Measurements from ENCODE around the gene GIGYF2. TPM values are rescaled to one million over a fixed set of nuclear protein-coding genes. Genes with fewer than 3 reads are reported as not detected.

Gene GIGYF2
- total and polyA plus RNA-seq, 2 of the 13 experiments (the other 11 are each of a cell fraction or from before 2014, with no cell fraction given) = 44.9 to 73.5 TPM

- TF ChIP-seq BCL3 (CRISPR knock-in tag; IDR thresholded peaks at IDR 0.05) = peak; percentile 85
- TF ChIP-seq TFE3 (CRISPR knock-in tag; IDR thresholded peaks at IDR 0.05) = no peak
- TF ChIP-seq ATF7-NPFF (CRISPR knock-in tag; IDR thresholded peaks at IDR 0.05; ENCODE audit: low read depth) = 0 out of 2 replicates have a peak, but pooled peaks have one; percentile 21
- TF ChIP-seq ZFAT (CRISPR knock-in tag; conservative IDR thresholded peaks at IDR 0.05) = 0 out of 2 replicates have a peak, but pooled peaks have one; percentile 8
- no peak for TF ChIP-seq SP1 (IDR thresholded peaks at IDR 0.05)
- TF ChIP-seq SP1 (CRISPR knock-in tag; IDR thresholded peaks at IDR 0.05) = no peak
- peak; percentile 72 for TF ChIP-seq BHLHE40 (IDR thresholded peaks at IDR 0.05; ENCODE audit: low read length)
- peak; percentile 8; the same call in 1 of the 2 replicates for TF ChIP-seq ATF3 (CRISPR knock-in tag; IDR thresholded peaks at IDR 0.05)
- no peak for TF ChIP-seq FOXP1 (IDR thresholded peaks at IDR 0.05)
- no peak for TF ChIP-seq FOXP1 (CRISPR knock-in tag; IDR thresholded peaks at IDR 0.05)
- TF ChIP-seq ZNF776 (CRISPR knock-in tag; IDR thresholded peaks at IDR 0.05) = peak; percentile 47
- 0 out of 2 replicates have a peak, but pooled peaks have one; percentile 34 for TF ChIP-seq KLF15 (CRISPR knock-in tag; IDR thresholded peaks at IDR 0.05; ENCODE audit: borderline replicate concordance)
- TF ChIP-seq ZSCAN25 (CRISPR knock-in tag; IDR thresholded peaks at IDR 0.05) = peak; percentile 30; the same call in 1 of the 2 replicates
- peak; percentile 20; the same call in 1 of the 2 replicates for TF ChIP-seq BRD4 (CRISPR knock-in tag; IDR thresholded peaks at IDR 0.05)
- no peak for TF ChIP-seq ZSCAN22 (CRISPR knock-in tag; IDR thresholded peaks at IDR 0.05)
- 0 out of 2 replicates have a peak, but pooled peaks have one; percentile 11 for TF ChIP-seq KDM3A (CRISPR knock-in tag; IDR thresholded peaks at IDR 0.05; ENCODE audit: low read depth)
- peak in 1 of 2 experiments; percentile 36; a peak in 1 of 4 replicates for TF ChIP-seq EP300 (IDR thresholded peaks at IDR 0.05; ENCODE audit: low read depth in 2 of 2, low read length in 2 of 2)
- no peak for TF ChIP-seq EP300 (CRISPR knock-in tag; IDR thresholded peaks at IDR 0.05; ENCODE audit: borderline replicate concordance)
- TF ChIP-seq ZNF572 (CRISPR knock-in tag; IDR thresholded peaks at IDR 0.05) = no peak
- TF ChIP-seq GABPB1 (CRISPR knock-in tag; IDR thresholded peaks at IDR 0.05) = no peak
- TF ChIP-seq MAF1 (CRISPR knock-in tag; IDR thresholded peaks at IDR 0.05; ENCODE audit: borderline replicate concordance) = 0 out of 2 replicates have a peak, but pooled peaks have one; percentile 1
- TF ChIP-seq POLR2AphosphoS5 (IDR thresholded peaks at IDR 0.05; ENCODE audit: low read depth, low read length) = peak; percentile 20; the same call in 1 of the 2 replicates
- TF ChIP-seq KLF9 (CRISPR knock-in tag; IDR thresholded peaks at IDR 0.05; ENCODE audit: low read depth) = no peak
- no peak for TF ChIP-seq JUNB (CRISPR knock-in tag; IDR thresholded peaks at IDR 0.05; ENCODE audit: borderline replicate concordance)
- peak; percentile 87 for TF ChIP-seq ZBTB33 (CRISPR knock-in tag; IDR thresholded peaks at IDR 0.05)
- TF ChIP-seq ZNF10 (CRISPR knock-in tag; IDR thresholded peaks at IDR 0.05; ENCODE audit: borderline replicate concordance, low read depth) = no peak
- TF ChIP-seq TAF1 (CRISPR knock-in tag; IDR thresholded peaks at IDR 0.05) = peak; percentile 16; the same call in 1 of the 2 replicates
Observed at GRCh38 chr2:232876161-232876977, 179.2 kb downstream of the GIGYF2 start (continued).
